OCI-LY7 (cell line): ENCODE measurements around the gene SYT2.
"Not testable (repeated sequence)": the region's sequence is repeated elsewhere in the genome, so short reads cannot be mapped to it uniquely, and the experiment has no call there.

ENCODE experiments used
- CTCF ChIP-seq: fragments of 200-600 bp; sonication (generic); conservative IDR thresholded peaks from 2 replicates; pipeline ENCODE4 v1.5.1; 2014; ENCODE audit warnings: mild to moderate bottlenecking, antibody characterized with exemption, low read length, moderate library complexity, mixed read lengths
- EZH2phosphoT487 ChIP-seq: fragments of 200-600 bp; sonication (generic); IDR thresholded peaks from 2 replicates; pipeline ENCODE4 v1.6.1; 2018; ENCODE audit warnings: low read depth, borderline replicate concordance, mild to moderate bottlenecking, mixed run types, antibody characterized with exemption, low read length, moderate library complexity, mixed read lengths

- TF ChIP-seq CTCF, EZH2phosphoT487: not testable (repeated sequence)
Observed at GRCh38 chr1:202550088-202550487, 160.2 kb downstream of the SYT2 start.
